G401 (cell line): ENCODE data around the gene NDUFA7. TPM values are rescaled to one million over a fixed set of nuclear protein-coding genes. Genes with fewer than 3 reads are reported as not detected.
A peak's percentile ranks its signal among the peaks of the same experiment; 100 is the strongest.
"Not testable (repeated sequence)": the region's sequence is repeated elsewhere in the genome, so short reads cannot be mapped to it uniquely, and the experiment has no call there.

Experiments
- DNase-seq: peaks from one replicate; pipeline ENCODE4 v3.0.0-alpha.2; 2015; ENCODE audit warnings: low spot score
- in situ Hi-C: cut with HindIII; loops from 2 replicates; pipeline ENCODE4 v1.10.0; 2016; ENCODE audit warnings: low sequenced_read_pairs, mixed read lengths
- total RNA-seq: library from RNA; depleted of rRNA; stranded (reverse); fragments of >200 nt; shearing (Covaris generic); gene quantifications from 2 replicates; pipeline ENCODE4 v1.2.3, GENCODE V29; 2014; rRNA removed

Gene NDUFA7
- total RNA-seq, 1 experiment from 2014 or later = 39.8 TPM

DNA sequence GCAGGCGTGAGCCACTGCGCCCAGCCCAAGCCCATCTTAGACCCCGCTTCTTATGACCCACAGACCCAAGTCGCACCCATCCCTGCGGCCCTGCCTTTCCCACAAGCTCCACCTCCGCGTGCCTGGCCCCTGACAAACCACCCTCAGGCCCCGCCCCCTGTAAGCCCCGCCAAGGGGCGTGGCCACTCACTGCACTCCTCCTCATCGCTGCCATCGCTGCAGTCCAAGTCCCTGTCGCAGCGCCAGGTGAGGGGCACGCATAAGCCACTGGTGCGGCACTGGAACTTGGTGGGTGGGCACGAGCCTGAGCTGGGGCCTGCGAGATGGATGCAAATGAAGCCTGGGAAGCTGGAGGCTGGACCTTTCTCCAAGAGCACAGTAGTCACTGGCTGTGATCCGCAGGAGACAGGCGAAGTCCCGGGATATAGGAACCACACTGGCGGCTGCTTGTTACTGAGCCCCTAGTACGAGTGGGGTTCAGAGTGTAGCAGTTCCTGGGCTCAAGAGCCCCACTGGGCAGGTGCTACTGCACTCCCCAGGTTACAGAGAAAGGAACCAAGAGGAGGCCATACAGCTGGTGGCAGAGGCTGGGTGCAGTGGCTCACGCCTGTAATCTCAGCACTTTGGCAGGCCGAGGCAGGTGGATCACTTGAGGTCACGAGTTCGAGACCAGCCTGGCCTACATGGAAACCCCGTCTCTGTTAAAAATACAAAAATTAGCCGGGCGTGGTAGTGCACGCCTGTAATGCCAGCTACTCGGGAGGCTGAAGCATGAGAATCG, 16.1 kb downstream of the NDUFA7 start:
- no peak for DNase-seq
- in situ Hi-C loops = no loop called here

- DNase-seq = no peak
- in situ Hi-C loops = no loop called here
Observed at GRCh38 chr19:8302734-8303133, 18.4 kb downstream of the NDUFA7 start.

GRCh38 chr19:8302357-8302691, 18.9 kb downstream of the NDUFA7 start:
- in situ Hi-C loops = no loop called here
- peak; percentile 27 for DNase-seq

GRCh38 chr19:8291337-8291736, 29.8 kb downstream of the NDUFA7 start:
- DNase-seq, in situ Hi-C loops: not testable (repeated sequence)

DNA sequence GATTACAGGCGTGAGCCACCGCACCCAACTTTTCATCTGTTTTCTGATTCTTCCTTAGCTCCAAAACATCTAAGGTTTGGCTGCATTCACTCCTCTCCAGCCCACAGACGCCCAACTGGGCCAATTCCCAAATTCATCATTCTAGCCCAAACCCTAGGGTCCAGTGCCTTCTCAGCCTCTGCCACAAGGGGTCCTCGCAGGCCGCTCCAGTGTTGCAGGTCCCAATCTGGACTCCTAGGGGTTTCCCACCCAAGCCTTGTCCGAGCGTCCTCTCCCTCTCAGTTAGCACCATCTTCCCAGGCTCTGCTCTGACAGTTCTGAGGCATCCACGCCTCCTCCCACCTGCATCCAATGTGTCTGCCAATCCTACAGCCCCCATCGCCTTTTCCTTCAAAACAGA, 44.7 kb downstream of the NDUFA7 start:
- DNase-seq, in situ Hi-C loops: not testable (repeated sequence)

- in situ Hi-C loops = no loop called here
- DNase-seq = no peak
Observed at GRCh38 chr19:8269724-8270123, 51.5 kb downstream of the NDUFA7 start.

- in situ Hi-C loops = no loop called here
- DNase-seq = no peak
Observed at GRCh38 chr19:8265872-8266271, 55.3 kb downstream of the NDUFA7 start.

DNA sequence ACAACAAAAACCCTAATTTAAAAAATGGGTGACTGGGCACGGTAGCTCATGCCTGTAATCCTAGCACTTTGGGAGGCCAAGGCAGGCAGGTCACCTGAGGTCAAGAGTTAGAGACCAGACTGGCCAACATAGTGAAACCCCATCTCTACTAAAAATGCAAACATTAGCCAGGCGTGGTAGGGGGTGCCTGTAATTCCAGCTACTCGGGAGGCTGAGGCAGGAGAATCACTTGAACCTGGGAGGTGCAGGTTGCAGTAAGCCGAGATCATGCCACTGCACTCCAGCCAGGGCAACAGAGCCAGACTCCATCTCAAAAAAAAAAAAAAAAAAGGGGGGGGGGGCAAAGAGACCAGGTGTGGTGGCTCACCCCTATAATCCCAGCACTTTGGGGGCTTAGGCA, 56.9 kb downstream of the NDUFA7 start:
- DNase-seq, in situ Hi-C loops: not testable (repeated sequence)

DNA sequence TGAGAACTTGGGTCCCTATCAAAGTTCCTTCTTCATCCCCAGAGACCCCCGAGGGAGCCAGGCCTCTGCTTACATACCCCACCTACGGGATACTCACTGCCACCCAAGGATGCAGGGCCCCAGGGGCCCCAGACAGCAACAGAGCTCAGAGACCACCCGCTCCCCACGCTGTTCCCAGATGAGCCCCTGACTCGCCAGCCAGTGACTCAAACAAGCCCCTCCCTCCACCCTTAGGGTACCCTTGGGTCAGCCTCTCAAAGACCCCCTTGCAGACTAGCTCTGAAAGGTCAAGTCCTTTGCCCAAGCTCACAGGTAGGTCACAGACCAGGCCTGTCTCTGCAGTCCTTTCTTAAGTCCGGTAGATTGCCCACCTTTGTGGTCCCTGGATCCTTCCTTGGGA, 58.7 kb downstream of the NDUFA7 start:
- in situ Hi-C loops = no loop called here
- DNase-seq = no peak

DNA sequence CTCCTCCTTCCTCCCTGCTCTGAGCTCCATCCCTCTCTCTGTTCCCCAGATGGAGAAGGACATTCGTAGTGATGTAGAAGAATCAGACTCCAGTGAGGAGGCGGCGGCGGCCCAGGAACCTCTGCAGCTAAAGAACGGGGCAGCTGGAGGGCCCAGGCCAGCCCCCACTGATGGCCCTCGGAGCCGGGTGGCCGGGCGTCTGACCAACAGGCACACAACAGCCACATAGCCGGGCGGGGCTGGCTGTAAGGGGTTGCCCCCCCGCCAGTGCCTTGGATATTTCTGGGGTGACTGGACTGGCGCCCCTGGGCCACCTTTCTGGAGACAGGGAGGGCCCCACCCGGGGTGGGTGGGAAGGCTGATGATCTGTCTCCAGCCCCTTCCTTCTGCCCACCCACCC, 59.3 kb downstream of the NDUFA7 start:
- in situ Hi-C loops = no loop called here
- no peak for DNase-seq

- no peak for DNase-seq
- in situ Hi-C loops = no loop called here
Observed at GRCh38 chr19:8261347-8261746, 59.8 kb downstream of the NDUFA7 start.

Other genes with a start within 250 kb of the NDUFA7 start
- 0.55 and 0.81 TPM in 2 replicates for gene FBN3, start 171.8 kb downstream of the NDUFA7 start, total RNA-seq
- gene CERS4, start 112.0 kb downstream of the NDUFA7 start, total RNA-seq = 81.1 and 102 TPM in 2 replicates
- gene CD320, start 13.0 kb downstream of the NDUFA7 start, total RNA-seq = 141 and 173 TPM in 2 replicates
- gene RPS28, start 121 bp upstream of the NDUFA7 start, total RNA-seq = 791 and 831 TPM in 2 replicates
- 0.81 and 1.2 TPM in 2 replicates for gene KANK3, start 21.9 kb upstream of the NDUFA7 start, total RNA-seq
- 2.2 and 8.4 TPM in 2 replicates for gene ANGPTL4, start 42.8 kb upstream of the NDUFA7 start, total RNA-seq
- gene RAB11B, start 69.0 kb upstream of the NDUFA7 start, total RNA-seq = 30.4 and 39.1 TPM in 2 replicates
- gene MARCHF2, start 91.9 kb upstream of the NDUFA7 start, total RNA-seq = 45.4 and 49.0 TPM in 2 replicates
- 101 and 123 TPM in 2 replicates for gene HNRNPM, start 123.6 kb upstream of the NDUFA7 start, total RNA-seq
- gene PRAM1, start 181.3 kb upstream of the NDUFA7 start, total RNA-seq = not detected in 2 replicates
- not detected in 2 replicates for gene ZNF414, start 192.8 kb upstream of the NDUFA7 start, total RNA-seq